ENCODE data around the gene AIP. TPM values are rescaled to one million over a fixed set of nuclear protein-coding genes. Genes with fewer than 3 reads are reported as not detected.

Gene AIP
- total and polyA plus RNA-seq, 10 donors, result 72.2 to 146 (median 92.6) TPM

DNA sequence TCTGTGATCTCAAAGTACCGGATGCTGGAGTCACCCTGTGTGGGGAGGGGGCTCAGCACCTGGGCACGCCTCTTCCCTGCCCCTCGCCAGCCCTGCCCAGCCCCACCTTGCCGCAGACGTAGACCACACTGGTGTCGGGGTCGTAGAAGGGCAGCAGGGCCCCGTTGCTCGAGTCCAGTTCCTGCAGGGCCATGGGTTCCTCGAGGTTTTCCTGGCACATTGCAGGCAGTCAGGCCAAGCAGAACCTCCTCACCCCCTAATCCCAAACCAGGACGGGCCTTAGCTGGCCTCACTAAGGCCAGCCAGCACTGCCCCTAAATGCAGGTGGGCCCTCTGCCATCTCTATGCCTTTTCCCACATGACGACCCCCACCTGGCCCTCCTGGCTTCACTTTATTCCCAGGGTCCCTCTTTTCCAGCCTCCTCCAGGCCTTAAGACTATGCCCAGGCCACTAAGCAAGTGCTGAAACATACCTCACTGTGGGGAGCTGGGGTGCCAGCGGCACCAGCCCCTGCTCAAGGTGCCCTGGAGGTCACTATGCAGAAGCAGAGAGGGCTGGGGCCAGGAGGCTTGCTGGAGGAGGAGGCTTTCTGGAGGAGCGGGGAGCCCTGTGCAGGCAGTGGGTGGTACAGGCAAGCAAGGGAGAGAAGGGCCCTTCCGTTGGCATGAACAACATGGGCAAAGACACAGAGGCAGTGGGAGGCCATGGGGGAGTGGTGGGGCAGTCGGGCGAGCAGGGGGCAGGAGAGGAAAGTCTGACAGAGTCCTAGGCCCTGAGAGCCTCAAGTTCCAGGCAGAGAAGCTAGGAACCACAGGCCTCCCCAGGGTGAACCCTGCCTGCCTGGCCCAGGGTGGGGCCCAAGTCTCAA is 42.4 kb upstream of the AIP start:
- Histone ChIP-seq H3K9me3 (no peaks in the 10 kb centered on the region), H3K36me3 (peaks cover 6 to 69% (median 11%) of the 10 kb centered on the region in 6 donors), H3K27me3 (replicated peaks in 1 of 7) (no peaks in the 10 kb centered on the region), H3K4me3 (peak overlapping the region in 3 of 8 donors; percentile 2 to 95 (median 8)), H3K27ac (peak overlapping the region; percentile 44 to 97 (median 90)), H3K4me1 (peaks cover 49 to 99% (median 96%) of the 10 kb centered on the region in 6 donors)
- peak in 2 of 3 donors; percentile 7 to 51 for TF ChIP-seq POLR2AphosphoS5 (IDR thresholded peaks at IDR 0.05)
- TF ChIP-seq POLR2A (IDR thresholded peaks at IDR 0.05), result no peak
- WGBS, 5 donors, result 50 to 64% (median 53%) methylated on average over 11 to 17 of the region's 17 CpGs
- DNase-seq, result no peak
- intact Hi-C loops (cut with DNase I; ENCODE audit: low total_unique reads), result no loop called here

DNA sequence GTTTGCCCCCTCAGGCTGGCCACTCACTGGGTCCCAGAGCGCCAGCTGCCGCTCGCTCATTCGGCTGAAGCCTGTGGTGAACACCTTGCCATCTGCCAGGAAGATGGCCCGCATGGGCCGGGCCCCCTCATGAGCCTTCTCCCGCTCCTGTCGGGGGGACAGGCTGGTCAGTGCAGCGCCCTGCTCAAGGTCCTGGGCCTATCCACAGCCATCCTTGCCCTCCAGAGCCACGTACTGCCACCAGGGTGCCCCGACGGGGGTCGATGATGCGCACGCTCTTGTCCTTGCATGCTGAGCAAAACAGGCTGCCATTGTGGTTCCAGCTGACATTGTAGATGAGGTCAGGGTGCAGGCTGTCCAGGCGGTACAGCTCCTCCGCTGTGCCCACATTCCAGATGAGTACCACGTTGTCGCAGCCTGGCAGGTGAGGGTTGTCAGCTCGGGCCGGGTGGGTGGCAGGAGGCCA is 41.7 kb upstream of the AIP start:
- Histone ChIP-seq H3K9me3 (no peaks in the 10 kb centered on the region), H3K4me1 (peaks cover 47 to 99% (median 96%) of the 10 kb centered on the region in 6 donors), H3K27me3 (replicated peaks in 1 of 7) (no peaks in the 10 kb centered on the region), H3K27ac (peak overlapping the region; percentile 44 to 97 (median 90)), H3K4me3 (no peak overlapping the region), H3K36me3 (peaks cover 0 to 63% (median 4%) of the 10 kb centered on the region in 6 donors)
- no peak for DNase-seq
- TF ChIP-seq, protein P1, sequence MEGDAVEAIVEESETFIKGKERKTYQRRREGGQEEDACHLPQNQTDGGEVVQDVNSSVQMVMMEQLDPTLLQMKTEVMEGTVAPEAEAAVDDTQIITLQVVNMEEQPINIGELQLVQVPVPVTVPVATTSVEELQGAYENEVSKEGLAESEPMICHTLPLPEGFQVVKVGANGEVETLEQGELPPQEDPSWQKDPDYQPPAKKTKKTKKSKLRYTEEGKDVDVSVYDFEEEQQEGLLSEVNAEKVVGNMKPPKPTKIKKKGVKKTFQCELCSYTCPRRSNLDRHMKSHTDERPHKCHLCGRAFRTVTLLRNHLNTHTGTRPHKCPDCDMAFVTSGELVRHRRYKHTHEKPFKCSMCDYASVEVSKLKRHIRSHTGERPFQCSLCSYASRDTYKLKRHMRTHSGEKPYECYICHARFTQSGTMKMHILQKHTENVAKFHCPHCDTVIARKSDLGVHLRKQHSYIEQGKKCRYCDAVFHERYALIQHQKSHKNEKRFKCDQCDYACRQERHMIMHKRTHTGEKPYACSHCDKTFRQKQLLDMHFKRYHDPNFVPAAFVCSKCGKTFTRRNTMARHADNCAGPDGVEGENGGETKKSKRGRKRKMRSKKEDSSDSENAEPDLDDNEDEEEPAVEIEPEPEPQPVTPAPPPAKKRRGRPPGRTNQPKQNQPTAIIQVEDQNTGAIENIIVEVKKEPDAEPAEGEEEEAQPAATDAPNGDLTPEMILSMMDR (IDR thresholded peaks at IDR 0.05 in 8 of 11, conservative IDR thresholded peaks at IDR 0.05 in 3 of 11), result no peak
- TF ChIP-seq POLR2A (IDR thresholded peaks at IDR 0.05), result no peak
- peak; percentile 18 to 66 (median 40) for TF ChIP-seq POLR2AphosphoS5 (IDR thresholded peaks at IDR 0.05)
- 77 to 94% (median 82%) methylated on average over 3 to 21 of the region's 21 CpGs for WGBS, 5 donors
- intact Hi-C loops (cut with DNase I; ENCODE audit: low total_unique reads), result no loop called here

DNA sequence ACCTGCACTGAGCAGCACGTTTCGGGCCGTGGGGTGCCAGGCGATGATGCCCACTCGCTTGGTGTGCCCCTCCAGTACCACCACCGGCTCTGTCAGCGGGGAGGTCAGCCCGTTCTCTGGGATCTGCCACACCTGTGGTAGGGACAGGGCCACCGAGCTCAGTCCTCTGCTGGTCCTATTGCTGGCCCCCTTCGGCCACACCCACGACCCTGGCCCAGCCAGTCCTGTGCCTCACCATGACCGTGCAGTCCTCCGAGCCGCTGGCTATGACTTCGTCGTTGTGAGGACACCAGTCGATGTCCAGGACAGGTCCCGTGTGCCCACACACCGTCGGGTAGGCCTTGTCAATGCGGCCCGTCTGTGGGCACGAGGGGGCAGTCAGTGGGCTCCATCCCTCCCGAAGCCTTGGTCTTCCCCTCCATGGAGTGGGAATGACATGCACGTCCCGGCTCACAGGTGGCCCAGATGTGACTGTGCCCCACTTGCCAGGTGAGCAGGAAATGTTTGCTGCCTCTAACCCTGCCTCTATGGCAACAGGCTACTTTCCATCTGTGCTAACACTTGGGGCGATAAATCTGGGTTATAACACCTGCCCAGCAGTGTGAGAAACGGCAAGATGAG is 41.0 kb upstream of the AIP start:
- intact Hi-C loops (cut with DNase I; ENCODE audit: low total_unique reads), result no loop called here
- peak overlapping the region in 3 of 8 donors; percentile 64 to 77 (median 64) for H3K4me3 ChIP-seq
- DNase-seq, result peak; percentile 85
- H3K36me3 ChIP-seq, result peaks cover 0 to 56% (median 3%) of the 10 kb centered on the region in 6 donors
- H3K9me3 ChIP-seq, result no peaks in the 10 kb centered on the region
- WGBS, 5 donors, result 79 to 87% (median 82%) methylated on average over 15 to 28 of the region's 28 CpGs
- H3K27ac ChIP-seq, result peak overlapping the region in 4 of 8 donors; percentile 87 to 97 (median 96)
- H3K4me1 ChIP-seq, result peaks cover 48 to 99% (median 96%) of the 10 kb centered on the region in 6 donors
- peak in 2 of 3 donors; percentile 19 to 31 for TF ChIP-seq POLR2AphosphoS5 (IDR thresholded peaks at IDR 0.05)
- TF ChIP-seq POLR2A (IDR thresholded peaks at IDR 0.05), result no peak
- no peaks in the 10 kb centered on the region for H3K27me3 ChIP-seq (replicated peaks in 1 of 7)

DNA sequence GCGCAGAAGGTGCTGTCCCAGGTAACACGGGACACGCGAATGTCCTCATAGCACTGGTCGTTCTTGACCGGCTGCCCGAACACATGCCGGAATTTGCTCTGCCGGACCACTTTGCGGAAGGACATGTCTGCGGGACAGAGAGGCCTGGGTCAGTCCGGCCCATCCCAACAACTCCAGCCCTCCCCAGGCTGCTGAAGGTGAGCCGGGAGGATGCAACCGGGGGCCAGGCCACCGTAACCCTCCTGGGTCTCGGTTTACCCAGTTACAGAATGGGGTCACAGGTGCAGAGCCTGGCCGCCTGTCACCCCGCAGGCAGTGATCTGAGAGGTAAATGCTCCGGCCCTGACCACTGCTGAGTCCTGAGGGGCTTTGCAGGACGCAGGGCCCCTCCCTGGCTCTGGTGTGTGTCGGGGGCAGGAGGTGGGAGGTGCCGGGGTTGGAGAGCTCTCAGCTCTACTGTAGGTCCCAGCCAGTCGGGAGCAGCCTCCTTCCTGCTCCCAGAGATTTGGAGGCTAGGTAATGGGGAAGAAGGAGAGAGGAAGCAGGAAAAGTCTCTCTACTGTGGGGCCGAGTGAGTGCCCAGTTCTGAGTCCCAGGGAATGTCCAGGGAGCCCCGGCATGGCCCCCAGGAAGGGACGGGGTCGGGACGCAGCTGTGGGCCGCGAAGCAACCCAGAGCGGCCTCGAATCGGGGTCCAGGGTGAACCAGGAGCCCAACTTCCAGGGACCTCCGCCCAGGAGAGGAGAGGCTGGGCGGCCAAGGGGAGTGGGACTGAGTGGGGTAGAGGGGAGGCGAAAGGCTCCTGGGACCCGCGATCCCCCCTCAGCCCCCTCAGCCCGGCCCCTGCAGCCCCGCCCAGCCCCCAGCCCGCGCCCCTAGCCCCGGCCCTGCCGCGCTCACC is 40.1 kb upstream of the AIP start:
- intact Hi-C loops (cut with DNase I; ENCODE audit: low total_unique reads), result no loop called here
- TF ChIP-seq POLR2A (IDR thresholded peaks at IDR 0.05) (no peak), POLR2AphosphoS5 (IDR thresholded peaks at IDR 0.05) (peak in 1 of 3 donors; percentile 57)
- Histone ChIP-seq H3K4me3 (peak overlapping the region; percentile 60 to 77 (median 64)), H3K27ac (peak overlapping the region; percentile 87 to 97 (median 92)), H3K4me1 (peaks cover 53 to 99% (median 97%) of the 10 kb centered on the region in 6 donors), H3K36me3 (peaks cover 0 to 47% (median 2%) of the 10 kb centered on the region in 6 donors), H3K9me3 (no peaks in the 10 kb centered on the region), H3K27me3 (replicated peaks in 1 of 7) (no peaks in the 10 kb centered on the region)
- WGBS, 5 donors, result 50 to 66% (median 63%) methylated on average over 31 to 45 of the region's 45 CpGs
- DNase-seq, result peak; percentile 87

DNA sequence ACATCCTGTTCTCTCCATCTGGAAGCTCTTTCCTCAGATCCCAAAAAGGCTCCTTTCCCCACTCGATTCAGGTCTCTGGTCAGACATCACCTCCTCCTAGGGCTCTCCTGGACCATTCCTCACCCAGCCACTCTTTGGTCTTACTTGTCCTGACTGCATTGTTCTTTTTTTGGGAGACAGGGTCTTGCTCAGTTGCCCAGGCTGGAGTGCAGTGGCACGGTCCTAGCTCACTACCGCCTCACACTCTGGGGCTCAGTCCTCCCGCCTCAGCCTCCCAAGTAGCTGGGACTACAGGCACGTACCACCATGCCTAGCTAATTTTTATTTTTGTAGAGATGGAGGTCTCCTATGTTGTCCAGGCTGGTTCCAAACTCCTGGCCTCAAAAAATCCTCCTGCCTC is 37.3 kb upstream of the AIP start:
- WGBS, 5 donors, result 77 to 99% (median 86%) methylated on average over 5 of the region's 5 CpGs
- Histone ChIP-seq H3K4me3 (no peak overlapping the region), H3K36me3 (peaks cover 0 to 20% (median 0%) of the 10 kb centered on the region in 6 donors), H3K27ac (peak overlapping the region in 7 of 8 donors; percentile 41 to 97 (median 92)), H3K9me3 (no peaks in the 10 kb centered on the region), H3K4me1 (peaks cover 42 to 96% (median 94%) of the 10 kb centered on the region in 6 donors), H3K27me3 (replicated peaks in 1 of 7) (no peaks in the 10 kb centered on the region)
- no peak for DNase-seq
- TF ChIP-seq, protein P1 (IDR thresholded peaks at IDR 0.05 in 8 of 11, conservative IDR thresholded peaks at IDR 0.05 in 3 of 11), result no peak
- no peak for TF ChIP-seq POLR2AphosphoS5 (IDR thresholded peaks at IDR 0.05)
- TF ChIP-seq POLR2A (IDR thresholded peaks at IDR 0.05), result no peak
- intact Hi-C loops (cut with DNase I; ENCODE audit: low total_unique reads), result no loop called here

Measured in spleen (tissue), 11 donors.